ENCODE data around the gene EPB41L1.

EPB41L1 gene

DNA sequence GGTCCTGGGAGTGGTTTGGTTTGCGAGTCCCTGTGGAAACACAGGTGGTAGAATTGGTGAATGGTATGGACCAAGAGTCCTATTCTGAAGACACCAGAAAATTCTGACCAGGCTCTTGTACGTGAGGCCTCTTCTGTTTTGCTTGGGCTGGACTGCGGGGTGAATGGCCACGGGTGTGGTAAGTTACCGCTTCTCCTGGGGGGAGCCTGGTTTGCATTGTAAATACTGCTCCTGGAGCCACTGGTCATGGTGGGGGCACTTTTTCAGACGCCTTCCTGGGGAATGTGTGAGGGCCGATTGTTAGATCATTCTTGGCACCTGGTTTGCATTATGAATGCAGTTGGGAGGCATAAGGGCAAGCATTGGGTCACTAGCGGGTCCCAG, 25.4 kb upstream of the EPB41L1 start:
- TF ChIP-seq, protein P1, sequence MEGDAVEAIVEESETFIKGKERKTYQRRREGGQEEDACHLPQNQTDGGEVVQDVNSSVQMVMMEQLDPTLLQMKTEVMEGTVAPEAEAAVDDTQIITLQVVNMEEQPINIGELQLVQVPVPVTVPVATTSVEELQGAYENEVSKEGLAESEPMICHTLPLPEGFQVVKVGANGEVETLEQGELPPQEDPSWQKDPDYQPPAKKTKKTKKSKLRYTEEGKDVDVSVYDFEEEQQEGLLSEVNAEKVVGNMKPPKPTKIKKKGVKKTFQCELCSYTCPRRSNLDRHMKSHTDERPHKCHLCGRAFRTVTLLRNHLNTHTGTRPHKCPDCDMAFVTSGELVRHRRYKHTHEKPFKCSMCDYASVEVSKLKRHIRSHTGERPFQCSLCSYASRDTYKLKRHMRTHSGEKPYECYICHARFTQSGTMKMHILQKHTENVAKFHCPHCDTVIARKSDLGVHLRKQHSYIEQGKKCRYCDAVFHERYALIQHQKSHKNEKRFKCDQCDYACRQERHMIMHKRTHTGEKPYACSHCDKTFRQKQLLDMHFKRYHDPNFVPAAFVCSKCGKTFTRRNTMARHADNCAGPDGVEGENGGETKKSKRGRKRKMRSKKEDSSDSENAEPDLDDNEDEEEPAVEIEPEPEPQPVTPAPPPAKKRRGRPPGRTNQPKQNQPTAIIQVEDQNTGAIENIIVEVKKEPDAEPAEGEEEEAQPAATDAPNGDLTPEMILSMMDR (IDR thresholded peaks at IDR 0.05; ENCODE audit: poor library complexity, severe bottlenecking), result no peak
- Histone ChIP-seq H3K4me3 (ENCODE audit: severe bottlenecking) (no peak overlapping the region), H3K4me1 (ENCODE audit: insufficient read depth, poor library complexity, severe bottlenecking) (peaks cover 7% of the 10 kb centered on the region), H3K27me3 (ENCODE audit: insufficient read depth, poor library complexity, severe bottlenecking) (no peaks in the 10 kb centered on the region), H3K27ac (ENCODE audit: poor library complexity, severe bottlenecking) (no peak overlapping the region), H3K36me3 (ENCODE audit: low read depth) (no peaks in the 10 kb centered on the region), H3K9me3 (ENCODE audit: severe bottlenecking) (no peaks in the 10 kb centered on the region)
- DNase-seq (ENCODE audit: low spot score), result no peak
- ATAC-seq (ENCODE audit: low read depth), result no peak

DNA sequence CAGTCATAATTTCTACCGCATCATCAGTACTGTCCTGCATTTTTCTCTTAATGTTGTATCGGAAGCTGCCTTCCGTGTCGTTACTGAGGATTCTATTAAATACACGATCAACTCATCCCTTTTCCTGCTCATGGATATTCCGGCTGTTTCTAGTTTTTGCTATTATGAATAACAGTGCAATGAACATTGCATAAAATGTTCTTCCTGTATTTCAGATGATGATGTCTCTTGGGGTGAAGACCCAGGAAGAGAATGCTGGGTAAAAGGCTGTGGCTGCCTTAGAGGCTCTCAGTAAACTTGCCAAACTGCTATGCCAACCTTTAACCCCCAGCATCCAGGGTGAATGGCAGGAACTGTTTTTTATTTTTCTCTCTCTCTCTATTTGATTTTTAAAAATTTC, 24.1 kb upstream of the EPB41L1 start:
- no peaks in the 10 kb centered on the region for H3K9me3 ChIP-seq (ENCODE audit: severe bottlenecking)
- DNase-seq (ENCODE audit: low spot score) (no peak), ATAC-seq (ENCODE audit: low read depth) (no peak)
- no peaks in the 10 kb centered on the region for H3K36me3 ChIP-seq (ENCODE audit: low read depth)
- no peak overlapping the region for H3K4me3 ChIP-seq (ENCODE audit: severe bottlenecking)
- peaks cover 7% of the 10 kb centered on the region for H3K4me1 ChIP-seq (ENCODE audit: insufficient read depth, poor library complexity, severe bottlenecking)
- no peak overlapping the region for H3K27ac ChIP-seq (ENCODE audit: poor library complexity, severe bottlenecking)
- TF ChIP-seq, protein P1 (IDR thresholded peaks at IDR 0.05; ENCODE audit: poor library complexity, severe bottlenecking), result no peak
- H3K27me3 ChIP-seq (ENCODE audit: insufficient read depth, poor library complexity, severe bottlenecking), result no peaks in the 10 kb centered on the region

DNA sequence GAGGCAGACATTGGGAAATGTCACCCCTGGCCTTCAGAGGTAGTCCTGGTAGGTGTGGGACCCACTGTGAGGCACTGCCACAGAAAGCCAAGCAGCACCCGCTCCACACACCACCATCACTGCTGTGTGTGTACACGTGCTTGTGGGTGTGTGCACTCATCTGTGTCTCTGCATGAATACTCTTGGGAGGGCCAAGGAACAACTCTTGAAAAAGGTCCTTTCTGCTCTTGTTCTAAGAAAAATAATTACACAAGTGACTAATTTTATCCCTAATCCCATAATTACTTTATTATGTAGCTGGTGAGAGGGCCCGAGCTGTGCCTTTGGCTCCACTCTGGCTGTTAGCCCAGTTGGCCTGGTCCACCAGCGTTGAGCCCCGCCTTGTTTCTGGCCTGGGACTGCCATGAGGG, 21.7 kb upstream of the EPB41L1 start:
- TF ChIP-seq, protein P1 (IDR thresholded peaks at IDR 0.05; ENCODE audit: poor library complexity, severe bottlenecking), result no peak
- H3K36me3 ChIP-seq (ENCODE audit: low read depth), result no peaks in the 10 kb centered on the region
- H3K9me3 ChIP-seq (ENCODE audit: severe bottlenecking), result no peaks in the 10 kb centered on the region
- peaks cover 7% of the 10 kb centered on the region for H3K4me1 ChIP-seq (ENCODE audit: insufficient read depth, poor library complexity, severe bottlenecking)
- H3K27me3 ChIP-seq (ENCODE audit: insufficient read depth, poor library complexity, severe bottlenecking), result no peaks in the 10 kb centered on the region
- ATAC-seq (ENCODE audit: low read depth) (no peak), DNase-seq (ENCODE audit: low spot score) (no peak)
- H3K27ac ChIP-seq (ENCODE audit: poor library complexity, severe bottlenecking), result no peak overlapping the region
- no peak overlapping the region for H3K4me3 ChIP-seq (ENCODE audit: severe bottlenecking)

DNA sequence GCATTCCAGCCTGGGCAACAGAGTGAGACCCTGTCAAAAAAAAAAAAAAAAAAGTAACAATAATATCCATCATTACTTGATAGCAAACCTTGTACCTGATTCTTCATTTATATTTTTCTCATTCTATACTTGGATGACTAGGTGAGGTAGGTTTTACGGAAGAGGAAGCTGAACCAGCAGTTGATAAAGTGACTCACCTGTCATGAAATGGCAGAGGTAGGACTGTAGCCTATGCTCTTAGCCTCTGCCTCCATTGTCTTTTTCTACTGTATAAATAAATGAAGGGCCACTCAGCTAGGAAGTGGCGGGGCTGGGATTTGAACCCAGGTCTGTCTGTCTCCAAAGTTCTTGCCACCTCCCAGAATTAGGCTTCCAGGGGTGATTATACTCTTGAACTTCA, 20.7 kb upstream of the EPB41L1 start:
- DNase-seq (ENCODE audit: low spot score), result no peak
- Histone ChIP-seq H3K9me3 (ENCODE audit: severe bottlenecking) (no peaks in the 10 kb centered on the region), H3K4me3 (ENCODE audit: severe bottlenecking) (no peak overlapping the region), H3K36me3 (ENCODE audit: low read depth) (no peaks in the 10 kb centered on the region), H3K27ac (ENCODE audit: poor library complexity, severe bottlenecking) (no peak overlapping the region), H3K4me1 (ENCODE audit: insufficient read depth, poor library complexity, severe bottlenecking) (no peaks in the 10 kb centered on the region), H3K27me3 (ENCODE audit: insufficient read depth, poor library complexity, severe bottlenecking) (no peaks in the 10 kb centered on the region)
- TF ChIP-seq, protein P1 (IDR thresholded peaks at IDR 0.05; ENCODE audit: poor library complexity, severe bottlenecking), result no peak
- ATAC-seq (ENCODE audit: low read depth), result no peak

DNA sequence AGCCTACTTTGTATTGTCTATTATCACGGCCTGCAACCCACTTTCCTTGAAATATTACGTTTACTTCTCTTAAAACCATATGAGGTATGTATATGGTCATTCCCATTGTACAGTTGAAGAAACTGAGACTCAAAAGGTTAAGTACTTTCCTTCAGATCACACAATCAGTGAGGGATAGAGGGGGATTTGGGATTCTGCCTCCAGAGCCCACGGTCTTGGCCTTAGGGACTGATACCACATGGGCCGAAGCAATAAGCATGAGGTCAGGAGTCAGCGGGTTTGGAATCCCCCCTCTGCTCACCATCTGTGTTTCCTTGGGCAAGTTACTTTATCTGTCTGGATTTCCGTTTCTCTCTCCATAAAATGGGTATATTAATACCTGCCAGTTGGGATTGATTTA, 19.4 kb upstream of the EPB41L1 start:
- Histone ChIP-seq H3K4me3 (ENCODE audit: severe bottlenecking) (no peak overlapping the region), H3K9me3 (ENCODE audit: severe bottlenecking) (no peaks in the 10 kb centered on the region), H3K27me3 (ENCODE audit: insufficient read depth, poor library complexity, severe bottlenecking) (no peaks in the 10 kb centered on the region), H3K36me3 (ENCODE audit: low read depth) (no peaks in the 10 kb centered on the region), H3K27ac (ENCODE audit: poor library complexity, severe bottlenecking) (no peak overlapping the region), H3K4me1 (ENCODE audit: insufficient read depth, poor library complexity, severe bottlenecking) (no peaks in the 10 kb centered on the region)
- TF ChIP-seq, protein P1 (IDR thresholded peaks at IDR 0.05; ENCODE audit: poor library complexity, severe bottlenecking), result no peak
- DNase-seq (ENCODE audit: low spot score) (no peak), ATAC-seq (ENCODE audit: low read depth) (no peak)
